ENCODE data around the gene CASP8AP2. TPM values are rescaled to one million over a fixed set of nuclear protein-coding genes. Genes with fewer than 3 reads are reported as not detected.
"Not testable (repeated sequence)": the region's sequence is repeated elsewhere in the genome, so short reads cannot be mapped to it uniquely, and the experiment has no call there.

The CASP8AP2 gene
- total RNA-seq, 1 experiment from 2014 or later = 19.3 TPM

DNA sequence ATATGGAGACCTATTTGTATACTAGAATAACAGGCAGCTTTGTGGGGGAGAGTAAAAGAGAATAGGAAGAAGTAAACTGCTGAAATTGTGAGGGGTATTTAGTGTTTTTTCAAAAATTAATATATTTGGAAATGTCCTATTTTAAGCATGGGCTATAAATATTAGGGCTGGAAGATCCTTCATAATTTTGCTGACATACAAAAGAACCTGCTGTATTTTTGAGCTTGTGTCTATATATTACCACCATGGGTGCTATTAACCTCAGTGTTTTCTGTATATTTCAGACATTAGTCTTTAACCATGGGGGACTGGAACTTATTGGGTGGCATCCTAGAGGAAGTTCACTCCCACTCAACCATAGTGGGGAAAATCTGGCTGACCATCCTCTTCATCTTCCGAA is 64.5 kb downstream of the CASP8AP2 start, which contains the start of gene GJA10:
Gene GJA10, plus strand, starts transcription at position 301 of the 400 bp plus-strand sequence. Its CDS starts 0 bp downstream, at position 301.
- H3K36me3 ChIP-seq (ENCODE audit: control insufficient read depth, insufficient read depth, low read length) = no peaks in the 10 kb centered on the region

DNA sequence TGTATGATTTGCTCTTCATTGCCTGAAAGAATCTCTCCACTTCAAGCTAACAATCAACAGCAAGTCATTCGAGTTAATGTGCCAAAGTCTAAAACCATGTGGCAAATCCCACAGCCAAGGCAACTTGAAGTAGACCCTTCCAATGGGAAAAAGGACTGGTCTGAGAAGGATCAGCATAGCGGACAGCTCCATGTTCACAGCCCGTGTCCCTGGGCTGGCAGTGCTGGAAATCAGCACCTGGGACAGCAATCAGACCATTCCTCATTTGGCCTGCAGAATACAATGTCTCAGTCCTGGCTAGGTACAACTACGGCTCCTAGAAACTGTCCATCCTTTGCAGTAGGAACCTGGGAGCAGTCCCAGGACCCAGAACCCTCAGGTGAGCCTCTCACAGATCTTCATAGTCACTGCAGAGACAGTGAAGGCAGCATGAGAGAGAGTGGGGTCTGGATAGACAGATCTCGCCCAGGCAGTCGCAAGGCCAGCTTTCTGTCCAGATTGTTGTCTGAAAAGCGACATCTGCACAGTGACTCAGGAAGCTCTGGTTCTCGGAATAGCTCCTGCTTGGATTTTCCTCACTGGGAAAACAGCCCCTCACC is 65.7 kb downstream of the CASP8AP2 start:
- Mint-ChIP-seq H3K27me3 (ENCODE audit: insufficient read depth, unreplicated experiment) (peaks cover 12% of the 10 kb centered on the region), H3K27ac (ENCODE audit: unreplicated experiment) (no peak overlapping the region), H3K4me3 (ENCODE audit: unreplicated experiment) (no peak overlapping the region), H3K4me1 (ENCODE audit: low read depth, unreplicated experiment) (peaks cover 14% of the 10 kb centered on the region), H3K9me3 (ENCODE audit: unreplicated experiment) (no peaks in the 10 kb centered on the region), H3K36me3 (ENCODE audit: insufficient read depth, unreplicated experiment) (no peaks in the 10 kb centered on the region)
- intact Hi-C loops (cut with micrococcal nuclease; ENCODE audit: unreplicated experiment) = no loop called here
- H3K9me3 ChIP-seq = no peaks in the 10 kb centered on the region
- ChIA-PET POLR2A (no interaction called here), CTCF (no interaction called here)
- TF ChIP-seq, protein P1, sequence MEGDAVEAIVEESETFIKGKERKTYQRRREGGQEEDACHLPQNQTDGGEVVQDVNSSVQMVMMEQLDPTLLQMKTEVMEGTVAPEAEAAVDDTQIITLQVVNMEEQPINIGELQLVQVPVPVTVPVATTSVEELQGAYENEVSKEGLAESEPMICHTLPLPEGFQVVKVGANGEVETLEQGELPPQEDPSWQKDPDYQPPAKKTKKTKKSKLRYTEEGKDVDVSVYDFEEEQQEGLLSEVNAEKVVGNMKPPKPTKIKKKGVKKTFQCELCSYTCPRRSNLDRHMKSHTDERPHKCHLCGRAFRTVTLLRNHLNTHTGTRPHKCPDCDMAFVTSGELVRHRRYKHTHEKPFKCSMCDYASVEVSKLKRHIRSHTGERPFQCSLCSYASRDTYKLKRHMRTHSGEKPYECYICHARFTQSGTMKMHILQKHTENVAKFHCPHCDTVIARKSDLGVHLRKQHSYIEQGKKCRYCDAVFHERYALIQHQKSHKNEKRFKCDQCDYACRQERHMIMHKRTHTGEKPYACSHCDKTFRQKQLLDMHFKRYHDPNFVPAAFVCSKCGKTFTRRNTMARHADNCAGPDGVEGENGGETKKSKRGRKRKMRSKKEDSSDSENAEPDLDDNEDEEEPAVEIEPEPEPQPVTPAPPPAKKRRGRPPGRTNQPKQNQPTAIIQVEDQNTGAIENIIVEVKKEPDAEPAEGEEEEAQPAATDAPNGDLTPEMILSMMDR (IDR thresholded peaks at IDR 0.05; ENCODE audit: insufficient read depth in 1 of 2, low read depth in 1 of 2, low read length in 1 of 2, severe bottlenecking in 1 of 2, unreplicated experiment in 1 of 2) = no peak
- no peak overlapping the region for H3K4me3 ChIP-seq (ENCODE audit: low read depth, low read length)
- H3K27me3 ChIP-seq (replicated peaks; ENCODE audit: control insufficient read depth, insufficient read depth, low read length) = no peaks in the 10 kb centered on the region; the same call in 1 of the 2 replicates
- peaks cover 9% of the 10 kb centered on the region for H3K4me1 ChIP-seq
- no peaks in the 10 kb centered on the region for H3K36me3 ChIP-seq (ENCODE audit: control insufficient read depth, insufficient read depth, low read length)
- no TSS peak for BruUV-seq (replicated peaks)
- DNase-seq = peak; percentile 61 to 76

More for the DNA sequence above, 64.5 kb downstream of the CASP8AP2 start, which contains the start of gene GJA10:
- no peak for DNase-seq
- peaks cover 12% of the 10 kb centered on the region for H3K4me1 ChIP-seq
- H3K4me3 ChIP-seq (ENCODE audit: low read depth, low read length) = no peak within 1 kb of the TSS
- TF ChIP-seq, protein P1 (IDR thresholded peaks at IDR 0.05; ENCODE audit: insufficient read depth in 1 of 2, low read depth in 1 of 2, low read length in 1 of 2, severe bottlenecking in 1 of 2, unreplicated experiment in 1 of 2) = no peak
- Mint-ChIP-seq H3K4me1 (ENCODE audit: low read depth, unreplicated experiment) (peaks cover 19% of the 10 kb centered on the region), H3K4me3 (ENCODE audit: unreplicated experiment) (no peak within 1 kb of the TSS), H3K27ac (ENCODE audit: unreplicated experiment) (no peak within 1 kb of the TSS), H3K9me3 (ENCODE audit: unreplicated experiment) (no peaks in the 10 kb centered on the region), H3K27me3 (ENCODE audit: insufficient read depth, unreplicated experiment) (peaks cover 12% of the 10 kb centered on the region), H3K36me3 (ENCODE audit: insufficient read depth, unreplicated experiment) (no peaks in the 10 kb centered on the region)
- CTCF ChIA-PET = no interaction called here
- no peaks in the 10 kb centered on the region for H3K9me3 ChIP-seq
- intact Hi-C loops (cut with micrococcal nuclease; ENCODE audit: unreplicated experiment) = no loop called here
- no TSS peak for BruUV-seq (replicated peaks)
- no peaks in the 10 kb centered on the region; the same call in 1 of the 2 replicates for H3K27me3 ChIP-seq (replicated peaks; ENCODE audit: control insufficient read depth, insufficient read depth, low read length)
- POLR2A ChIA-PET = no interaction called here

DNA sequence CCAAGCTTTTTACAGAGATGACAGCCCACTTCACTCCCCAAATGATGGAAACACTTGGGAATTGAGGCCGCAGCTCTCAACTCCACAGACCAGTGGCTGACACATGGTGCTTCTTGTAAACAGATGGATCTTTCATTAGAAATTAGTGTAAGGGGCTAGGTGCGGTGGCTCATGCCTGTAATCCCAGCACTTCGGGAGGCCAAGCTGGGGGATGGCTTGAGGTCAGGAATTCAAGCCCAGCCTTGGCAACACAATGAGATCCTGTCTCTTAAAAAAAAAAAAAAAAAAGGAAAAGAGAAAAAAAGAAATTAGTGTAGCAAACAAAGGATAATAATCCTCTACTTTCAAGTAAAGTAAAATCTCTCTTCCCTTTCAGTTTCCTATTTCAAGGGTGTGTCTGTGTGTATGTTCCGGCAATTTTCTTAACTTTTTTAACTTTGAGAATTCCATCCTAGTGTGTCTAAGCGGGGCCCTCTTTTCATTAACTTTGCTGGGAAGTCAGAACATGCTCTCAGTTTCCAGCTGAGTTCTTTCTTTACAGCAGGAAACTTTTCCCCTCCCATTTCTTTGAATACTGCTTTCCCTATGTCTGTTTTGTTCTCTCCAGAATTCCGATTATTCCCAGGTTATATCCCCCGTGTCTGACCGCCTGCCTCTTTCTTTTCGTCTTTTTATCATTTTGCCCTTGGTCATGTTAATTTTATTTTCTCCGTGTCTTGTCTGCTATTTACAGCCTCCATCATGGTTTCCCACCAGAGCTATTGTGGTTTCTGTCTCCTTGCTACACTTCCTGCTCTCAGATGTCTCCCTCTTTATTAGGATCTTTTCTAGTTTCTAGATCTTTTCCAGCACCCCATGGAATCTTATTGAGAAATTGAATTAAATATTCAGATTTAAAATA is 80.6 kb downstream of the CASP8AP2 start:
- H3K4me3 ChIP-seq (ENCODE audit: low read depth, low read length); H3K4me3 Mint-ChIP-seq (ENCODE audit: unreplicated experiment); H3K4me1 ChIP-seq; POLR2A ChIA-PET; H3K4me1 Mint-ChIP-seq (ENCODE audit: low read depth, unreplicated experiment); H3K36me3 Mint-ChIP-seq (ENCODE audit: insufficient read depth, unreplicated experiment); CTCF ChIA-PET; BruUV-seq (replicated peaks); H3K36me3 ChIP-seq (ENCODE audit: control insufficient read depth, insufficient read depth, low read length); H3K27me3 Mint-ChIP-seq (ENCODE audit: insufficient read depth, unreplicated experiment); DNase-seq; intact Hi-C loops (cut with micrococcal nuclease; ENCODE audit: unreplicated experiment); H3K27me3 ChIP-seq (replicated peaks; ENCODE audit: control insufficient read depth, insufficient read depth, low read length); H3K9me3 Mint-ChIP-seq (ENCODE audit: unreplicated experiment); H3K9me3 ChIP-seq; H3K27ac Mint-ChIP-seq (ENCODE audit: unreplicated experiment): not testable (repeated sequence)
